IMR-90 (cell line): ENCODE data around the gene CD300H. TPM values are rescaled to one million over a fixed set of nuclear protein-coding genes. Genes with fewer than 3 reads are reported as not detected.

ENCODE experiments used
- ATAC-seq: fragments of 200-7000 bp; cut with Tn5 transposase; 2 replicates; pipeline ENCODE4 v1.9.1; 2020; ENCODE audit warnings: low read depth, mild to moderate bottlenecking, moderate library complexity
- BruUV-seq: library from RNA; stranded (reverse); fragments of 400-500 nt; replicated peaks from 2 replicates; lab custom pipeline; 2021; lab: Mats Ljungman, UMichigan
- CTCF ChIA-PET: fragments of 300-600 bp; formaldehyde crosslinking; extraction: SDS; loops from one replicate; lab custom pipeline; 2021; ENCODE audit warnings: antibody characterized with exemption; lab: Yijun Ruan, JAX
- POLR2A ChIA-PET: fragments of 300-600 bp; sonication (Branson Sonifier 250); formaldehyde crosslinking; loops from one replicate; lab custom pipeline; 2022; ENCODE audit warnings: antibody characterized with exemption; ENCODE audit not compliant: unreplicated experiment; lab: Charles Lee
- DNase-seq: peaks from one replicate; pipeline ENCODE4 v3.0.0; 2013
- H2AFZ ChIP-seq: replicated peaks from 2 replicates; pipeline ENCODE3; 2013; ENCODE audit warnings: low read length, mild to moderate bottlenecking; ENCODE audit not compliant: poor library complexity
- H2AK5ac ChIP-seq: 2 replicates; pipeline ENCODE4 v1.6.1; 2013; ENCODE audit warnings: low read depth, low read length, inconsistent platforms
- H2AK9ac ChIP-seq: replicated peaks from 2 replicates; pipeline ENCODE3; 2013; ENCODE audit warnings: mild to moderate bottlenecking, low read depth, low read length, moderate library complexity; ENCODE audit not compliant: poor library complexity
- H2BK120ac ChIP-seq: 2 replicates; pipeline ENCODE4 v1.6.1; 2013; ENCODE audit warnings: low read depth, low read length, inconsistent platforms
- H2BK15ac ChIP-seq: 3 replicates; pipeline ENCODE4 v1.6.1; 2013; ENCODE audit warnings: low read depth, low read length, inconsistent platforms
- H2BK20ac ChIP-seq: 2 replicates; pipeline ENCODE4 v1.6.1; 2013; ENCODE audit warnings: low read depth, mild to moderate bottlenecking, inconsistent platforms, low read length, moderate library complexity
- H2BK5ac ChIP-seq: 2 replicates; pipeline ENCODE4 v1.6.1; 2013; ENCODE audit warnings: mild to moderate bottlenecking, low read depth, low read length, inconsistent platforms; ENCODE audit not compliant: poor library complexity, severe bottlenecking
- H3K14ac ChIP-seq: replicated peaks from 2 replicates; pipeline ENCODE4 v1.6.1; 2013; ENCODE audit warnings: low read depth, low read length, inconsistent platforms
- H3K18ac ChIP-seq: 2 replicates; pipeline ENCODE4 v1.6.1; 2013; ENCODE audit warnings: low read depth, low read length, control low read depth
- H3K23ac ChIP-seq: 2 replicates; pipeline ENCODE4 v1.6.1; 2013; ENCODE audit warnings: low read depth, low read length, inconsistent platforms
- H3K27ac ChIP-seq: 2 replicates; pipeline ENCODE4 v1.5.1; 2013; ENCODE audit warnings: mild to moderate bottlenecking, control low read depth, low read length; ENCODE audit not compliant: insufficient read depth
- H3K27me3 ChIP-seq: 2 replicates; pipeline ENCODE4 v1.6.1; 2013; ENCODE audit warnings: low read length; ENCODE audit not compliant: control insufficient read depth, insufficient read depth
- H3K36me3 ChIP-seq: 2 replicates; pipeline ENCODE4 v1.6.1; 2013; ENCODE audit warnings: low read length, mixed read lengths; ENCODE audit not compliant: control insufficient read depth, insufficient read depth
- H3K4ac ChIP-seq: 2 replicates; pipeline ENCODE4 v1.6.1; 2013; ENCODE audit warnings: low read depth, low read length, inconsistent platforms
- H3K4me1 ChIP-seq: 2 replicates; pipeline ENCODE4 v1.6.1; 2013; ENCODE audit warnings: low read length, mixed read lengths; ENCODE audit not compliant: control insufficient read depth, insufficient read depth
- H3K4me2 ChIP-seq: 2 replicates; pipeline ENCODE4 v1.6.1; 2013; ENCODE audit warnings: low read depth, mild to moderate bottlenecking, control low read depth, low read length, moderate library complexity
- H3K4me3 ChIP-seq: 2 replicates; pipeline ENCODE4 v1.5.1; 2013; ENCODE audit warnings: low read depth, mild to moderate bottlenecking, control low read depth, low read length, moderate library complexity; ENCODE audit not compliant: insufficient read depth
- H3K56ac ChIP-seq: 2 replicates; pipeline ENCODE4 v1.6.1; 2013; ENCODE audit warnings: low read length, inconsistent platforms; ENCODE audit not compliant: insufficient read depth; ENCODE audit errors: extremely low read depth
- H3K79me1 ChIP-seq, 2 experiments: 2 replicates each; pipeline ENCODE4 v1.6.1; 2013; ENCODE audit warnings: low read length in 2 of 2, inconsistent platforms in 1 of 2, low read depth in 1 of 2
- H3K9ac ChIP-seq: 2 replicates; pipeline ENCODE4 v1.6.1; 2013; ENCODE audit warnings: low read depth, low read length, control low read depth
- H3K9me1 ChIP-seq: 2 replicates; pipeline ENCODE4 v1.6.1; 2013; ENCODE audit warnings: low read length, inconsistent platforms; ENCODE audit not compliant: insufficient read depth
- H3K9me3 ChIP-seq: 2 replicates; pipeline ENCODE4 v1.6.1; 2013; ENCODE audit warnings: low read length; ENCODE audit not compliant: control insufficient read depth, insufficient read depth
- H4K20me1 ChIP-seq: 2 replicates; pipeline ENCODE4 v1.6.1; 2013; ENCODE audit warnings: low read length, inconsistent platforms; ENCODE audit not compliant: insufficient read depth
- H4K5ac ChIP-seq: 2 replicates; pipeline ENCODE4 v1.6.1; 2013; ENCODE audit warnings: mild to moderate bottlenecking, low read depth, low read length, control low read depth
- H4K8ac ChIP-seq, 2 experiments: 2 replicates each; pipeline ENCODE4 v1.6.1; 2013; ENCODE audit warnings: low read depth in 2 of 2, low read length in 2 of 2, control low read depth in 1 of 2, inconsistent platforms in 1 of 2
- H4K91ac ChIP-seq: 2 replicates; pipeline ENCODE4 v1.6.1; 2013; ENCODE audit warnings: low read depth, low read length, inconsistent platforms; ENCODE audit not compliant: insufficient read depth
- BHLHE40 ChIP-seq: fragments of 150-350 bp; IDR thresholded peaks from 2 replicates; pipeline ENCODE4 v1.6.1; 2016; ENCODE audit warnings: mild to moderate bottlenecking, low read depth, low read length
- CEBPB ChIP-seq: IDR thresholded peaks from 2 replicates; pipeline ENCODE4 v1.6.1; 2012; ENCODE audit warnings: low read depth, low read length, improper control_type of control experiment
- CHD1 ChIP-seq: IDR thresholded peaks from 2 replicates; pipeline ENCODE4 v1.6.1; 2012; ENCODE audit warnings: low read depth, low read length, improper control_type of control experiment
- CTCF ChIP-seq: conservative IDR thresholded peaks from 2 replicates; pipeline ENCODE4 v1.5.1; 2012; ENCODE audit warnings: mild to moderate bottlenecking, low read depth, low read length, improper control_type of control experiment
- ELK1 ChIP-seq: fragments of 150-350 bp; IDR thresholded peaks from 2 replicates; pipeline ENCODE4 v1.6.1; 2016; ENCODE audit warnings: low read depth, mild to moderate bottlenecking, low read length, moderate library complexity, borderline replicate concordance
- FOS ChIP-seq: fragments of 150-350 bp; IDR thresholded peaks from 2 replicates; pipeline ENCODE4 v1.6.1; 2016; ENCODE audit warnings: low read depth, low read length
- MAFK ChIP-seq: IDR thresholded peaks from 2 replicates; pipeline ENCODE4 v1.6.1; 2012; ENCODE audit warnings: low read depth, low read length, improper control_type of control experiment
- MAZ ChIP-seq: IDR thresholded peaks from 2 replicates; pipeline ENCODE4 v1.6.1; 2012; ENCODE audit warnings: low read depth, mild to moderate bottlenecking, low read length, improper control_type of control experiment, moderate library complexity, borderline replicate concordance
- MXI1 ChIP-seq: IDR thresholded peaks from 2 replicates; pipeline ENCODE4 v1.6.1; 2012; ENCODE audit warnings: low read depth, mild to moderate bottlenecking, low read length, moderate library complexity, borderline replicate concordance
- NFE2L2 ChIP-seq: fragments of 150-350 bp; IDR thresholded peaks from 2 replicates; pipeline ENCODE4 v1.6.1; 2016; ENCODE audit warnings: low read depth, mild to moderate bottlenecking, low read length
- POLR2A ChIP-seq: IDR thresholded peaks from 2 replicates; pipeline ENCODE4 v1.6.1; 2012; ENCODE audit warnings: mild to moderate bottlenecking, low read depth, low read length
- RAD21 ChIP-seq: IDR thresholded peaks from 2 replicates; pipeline ENCODE4 v1.6.1; 2012; ENCODE audit warnings: low read length, improper control_type of control experiment
- RCOR1 ChIP-seq: IDR thresholded peaks from 2 replicates; pipeline ENCODE4 v1.6.1; 2012; ENCODE audit warnings: mild to moderate bottlenecking, low read length, improper control_type of control experiment; ENCODE audit not compliant: insufficient replicate concordance
- RFX5 ChIP-seq: IDR thresholded peaks from 2 replicates; pipeline ENCODE4 v1.8.0; 2012; ENCODE audit warnings: low read depth, mild to moderate bottlenecking, low read length, moderate library complexity
- SMC3 ChIP-seq: fragments of 150-350 bp; IDR thresholded peaks from 2 replicates; pipeline ENCODE4 v1.6.1; 2016; ENCODE audit warnings: low read depth, mild to moderate bottlenecking, antibody characterized with exemption, low read length, moderate library complexity
- USF2 ChIP-seq: fragments of 150-350 bp; IDR thresholded peaks from 2 replicates; pipeline ENCODE4 v1.6.1; 2017; ENCODE audit warnings: mild to moderate bottlenecking, antibody characterized with exemption, low read length, low read depth
- WGBS, 2 experiments: methylation state at CpG; one replicate each; pipeline versions ENCODE4 v1.1.5 to v1.1.7; 2013; ENCODE audit warnings: missing lambda C conversion rate in 2 of 2; ENCODE audit not compliant: insufficient read length in 1 of 2; ENCODE audit errors: extremely low coverage in 2 of 2; 5-methylcytosine and 5-hydroxymethylcytosine counted together
- dilution Hi-C: fragments of 300-500 bp; cut with HindIII; formaldehyde crosslinking; loops from one replicate; pipeline ENCODE4 v1.14.3; 2018; ENCODE audit warnings: low sequenced_read_pairs; ENCODE audit not compliant: unreplicated experiment
- in situ Hi-C: fragments of 300-500 bp; cut with MboI; formaldehyde crosslinking; loops from 3 replicates; pipeline ENCODE4 v1.14.3; 2019; ENCODE audit warnings: low sequenced_read_pairs, inconsistent platforms, mixed read lengths
- intact Hi-C: fragments of 100-400 bp; cut with micrococcal nuclease; formaldehyde crosslinking; loops from 2 replicates; pipeline ENCODE4 v1.10.0; 2022
- polyA plus RNA-seq, 3 experiments: library from polyadenylated mRNA; depleted of rRNA; stranded (reverse); fragments of >200 nt; gene quantifications; 2 replicates each; pipeline ENCODE4 v1.2.3, GENCODE V29; 2012; ENCODE audit warnings: low replicate concordance in 1 of 3
- total RNA-seq: library from RNA; depleted of rRNA; stranded (reverse); fragments of >200 nt; gene quantifications from 2 replicates; pipeline ENCODE4 v1.2.3, GENCODE V29; 2012

CD300H gene
- total and polyA plus RNA-seq, 2 of the 4 experiments (the other 2 are of a cell fraction) = not detected

- no peak overlapping the region for H4K8ac ChIP-seq
- WGBS, 2 experiments = 44% methylated on average over 2 of the region's 4 CpGs; no CpG with 5 or more reads in 1 of the 2 experiments
- H3K9me3 ChIP-seq = peaks cover 37% of the 10 kb centered on the region
- no peak overlapping the region for H2BK20ac ChIP-seq
- H2AK9ac ChIP-seq = no peak overlapping the region
- intact Hi-C loops (no loop called here), in situ Hi-C loops (no loop called here), dilution Hi-C loops (no loop called here)
- ChIA-PET POLR2A (no interaction called here), CTCF (no interaction called here)
- no peak overlapping the region for H3K23ac ChIP-seq
- TF ChIP-seq POLR2A (no peak), RCOR1 (no peak), RFX5 (no peak), CEBPB (no peak), RAD21 (no peak), MAFK (no peak), USF2 (no peak), MXI1 (no peak), MAZ (no peak), SMC3 (no peak), NFE2L2 (no peak), CTCF (no peak), FOS (no peak), CHD1 (no peak), BHLHE40 (no peak), ELK1 (no peak)
- H3K14ac ChIP-seq = no peak overlapping the region
- H2BK15ac ChIP-seq = no peak overlapping the region
- no peaks in the 10 kb centered on the region for H3K9me1 ChIP-seq
- no peak overlapping the region for H2AK5ac ChIP-seq
- H3K79me1 ChIP-seq = no peaks in the 10 kb centered on the region
- H3K9ac ChIP-seq = no peak overlapping the region
- no peak overlapping the region for H2AFZ ChIP-seq
- H3K36me3 ChIP-seq = no peaks in the 10 kb centered on the region
- H3K18ac ChIP-seq = no peak overlapping the region
- BruUV-seq = no TSS peak
- H3K4me3 ChIP-seq = no peak overlapping the region
- H3K27ac ChIP-seq = no peak overlapping the region
- no peaks in the 10 kb centered on the region for H3K4me1 ChIP-seq
- H2BK5ac ChIP-seq = no peak overlapping the region
- H3K4me2 ChIP-seq = no peak overlapping the region
- ATAC-seq (no peak), DNase-seq (no peak)
- H4K91ac ChIP-seq = no peak overlapping the region
- H4K20me1 ChIP-seq = no peaks in the 10 kb centered on the region
- H3K27me3 ChIP-seq = no peaks in the 10 kb centered on the region
- no peak overlapping the region for H4K5ac ChIP-seq
- H3K4ac ChIP-seq = no peak overlapping the region
- no peak overlapping the region for H3K56ac ChIP-seq
- no peak overlapping the region for H2BK120ac ChIP-seq
Measured at GRCh38 chr17:74515941-74516340, 51.4 kb downstream of the CD300H start.
